Neural cell (in vitro differentiated cells): Measurements from ENCODE around the gene DDX51. TPM values are rescaled to one million over a fixed set of nuclear protein-coding genes. Genes with fewer than 3 reads are reported as not detected.

ENCODE experiments used
- H2AFZ ChIP-seq: fragments of 200-600, 300-800 bp; sonication (generic), shearing (Covaris generic); 2 replicates; pipeline ENCODE4 v1.6.0; 2014; ENCODE audit warnings: low read depth, mild to moderate bottlenecking, antibody characterized with exemption, low read length, moderate library complexity
- H3F3A ChIP-seq: fragments of 200-600 bp; shearing (Covaris generic); 2 replicates; pipeline ENCODE4 v1.6.1; 2016; ENCODE audit warnings: mild to moderate bottlenecking, moderate library complexity, mixed read lengths, antibody characterized with exemption, low read length; ENCODE audit not compliant: insufficient read depth, poor library complexity, severe bottlenecking
- H3K27ac ChIP-seq: fragments of 200-600, 300-800 bp; sonication (generic), shearing (Covaris generic); 2 replicates; pipeline ENCODE4 v1.5.1; 2014; ENCODE audit warnings: mild to moderate bottlenecking, low read length, moderate library complexity
- H3K27me3 ChIP-seq: fragments of 300-800, 200-600 bp; sonication (generic), shearing (Covaris generic); 2 replicates; pipeline ENCODE4 v1.6.0; 2014; ENCODE audit warnings: mild to moderate bottlenecking, low read depth, low read length, moderate library complexity; ENCODE audit not compliant: insufficient read depth
- H3K36me3 ChIP-seq: fragments of 300-800, 200-600 bp; sonication (generic), shearing (Covaris generic); 2 replicates; pipeline ENCODE4 v1.5.1; 2014; ENCODE audit warnings: mild to moderate bottlenecking, antibody characterized with exemption, low read length, moderate library complexity; ENCODE audit not compliant: insufficient read depth
- H3K4me2 ChIP-seq: fragments of 300-800, 200-600 bp; sonication (generic), shearing (Covaris generic); 2 replicates; pipeline ENCODE4 v1.6.0; 2014; ENCODE audit warnings: mild to moderate bottlenecking, low read length
- H3K4me3 ChIP-seq: fragments of 300-800, 200-600 bp; sonication (generic), shearing (Covaris generic); 2 replicates; pipeline ENCODE4 v1.5.1; 2014; ENCODE audit warnings: mild to moderate bottlenecking, low read length, moderate library complexity
- H3K79me2 ChIP-seq: fragments of 200-600 bp; shearing (Covaris generic); replicated peaks from 2 replicates; pipeline ENCODE4 v1.6.0; 2014; ENCODE audit warnings: mild to moderate bottlenecking, low read length, moderate library complexity; ENCODE audit not compliant: insufficient read depth
- H3K9ac ChIP-seq: fragments of 300-800, 200-600 bp; sonication (generic), shearing (Covaris generic); 2 replicates; pipeline ENCODE4 v1.6.1; 2016; ENCODE audit warnings: mild to moderate bottlenecking, low read length, mixed read lengths
- H3K9me2 ChIP-seq: fragments of 200-600 bp; shearing (Covaris generic); 2 replicates; pipeline ENCODE4 v1.6.1; 2016; ENCODE audit warnings: mild to moderate bottlenecking, low read length, mixed read lengths; ENCODE audit not compliant: insufficient read depth
- H3K9me3 ChIP-seq: fragments of 200-600, 300-800 bp; sonication (generic), shearing (Covaris generic); 2 replicates; pipeline ENCODE4 v1.6.1; 2016; ENCODE audit warnings: mild to moderate bottlenecking, mixed run types, low read length, moderate library complexity, mixed read lengths
- H4K20me1 ChIP-seq: fragments of 200-600 bp; shearing (Covaris generic); 2 replicates; pipeline ENCODE4 v1.6.1; 2016; ENCODE audit warnings: mild to moderate bottlenecking, mixed run types; ENCODE audit not compliant: insufficient read depth
- EP300 ChIP-seq: fragments of 450-650 bp; conservative IDR thresholded peaks from 2 replicates; pipeline ENCODE4 v1.6.1; 2014; ENCODE audit warnings: antibody characterized with exemption, mild to moderate bottlenecking, moderate library complexity; ENCODE audit not compliant: poor library complexity, severe bottlenecking
- EZH2 ChIP-seq: fragments of 200-600, 300-800 bp; shearing (Covaris generic), sonication (generic); IDR thresholded peaks from 2 replicates; pipeline ENCODE4 v1.6.1; 2014; ENCODE audit warnings: antibody characterized with exemption, low read length, borderline replicate concordance, mild to moderate bottlenecking; ENCODE audit not compliant: insufficient read depth, poor library complexity, severe bottlenecking
- MXI1 ChIP-seq: fragments of 450-650 bp; conservative IDR thresholded peaks from 2 replicates; pipeline ENCODE4 v1.6.1; 2014; ENCODE audit warnings: antibody characterized with exemption, mild to moderate bottlenecking; ENCODE audit not compliant: poor library complexity, severe bottlenecking
- POLR2AphosphoS5 ChIP-seq: IDR thresholded peaks from 2 replicates; pipeline ENCODE4 v1.6.1; 2012
- RAD21 ChIP-seq: fragments of 450-650 bp; conservative IDR thresholded peaks from 2 replicates; pipeline ENCODE4 v1.6.1; 2014; ENCODE audit warnings: antibody characterized with exemption, mild to moderate bottlenecking, moderate library complexity
- SMC3 ChIP-seq: fragments of 450-650 bp; conservative IDR thresholded peaks from 2 replicates; pipeline ENCODE4 v1.6.1; 2014; ENCODE audit warnings: antibody characterized with exemption, mild to moderate bottlenecking, moderate library complexity; ENCODE audit not compliant: poor library complexity
- TAF1 ChIP-seq: IDR thresholded peaks from 2 replicates; pipeline ENCODE4 v1.6.1; 2012; ENCODE audit warnings: low read depth
- polyA plus RNA-seq: library from polyadenylated mRNA; depleted of rRNA; stranded (reverse); fragments of >200 nt; gene quantifications from 2 replicates; pipeline ENCODE4 v1.2.3, GENCODE V29; 2014
- TF ChIP-seq, protein P1 (sequence below): IDR thresholded peaks from 2 replicates; pipeline ENCODE4 v1.6.1; 2012; ENCODE audit warnings: borderline replicate concordance
- TF ChIP-seq, protein P2 (sequence below): fragments of 450-650 bp; IDR thresholded peaks from 2 replicates; pipeline ENCODE4 v1.5.1; 2014; ENCODE audit warnings: antibody characterized with exemption, mild to moderate bottlenecking, moderate library complexity; ENCODE audit not compliant: poor library complexity, severe bottlenecking

The DDX51 gene
- polyA plus RNA-seq, 1 donor from 2014 or later, result 17.6 TPM

DNA sequence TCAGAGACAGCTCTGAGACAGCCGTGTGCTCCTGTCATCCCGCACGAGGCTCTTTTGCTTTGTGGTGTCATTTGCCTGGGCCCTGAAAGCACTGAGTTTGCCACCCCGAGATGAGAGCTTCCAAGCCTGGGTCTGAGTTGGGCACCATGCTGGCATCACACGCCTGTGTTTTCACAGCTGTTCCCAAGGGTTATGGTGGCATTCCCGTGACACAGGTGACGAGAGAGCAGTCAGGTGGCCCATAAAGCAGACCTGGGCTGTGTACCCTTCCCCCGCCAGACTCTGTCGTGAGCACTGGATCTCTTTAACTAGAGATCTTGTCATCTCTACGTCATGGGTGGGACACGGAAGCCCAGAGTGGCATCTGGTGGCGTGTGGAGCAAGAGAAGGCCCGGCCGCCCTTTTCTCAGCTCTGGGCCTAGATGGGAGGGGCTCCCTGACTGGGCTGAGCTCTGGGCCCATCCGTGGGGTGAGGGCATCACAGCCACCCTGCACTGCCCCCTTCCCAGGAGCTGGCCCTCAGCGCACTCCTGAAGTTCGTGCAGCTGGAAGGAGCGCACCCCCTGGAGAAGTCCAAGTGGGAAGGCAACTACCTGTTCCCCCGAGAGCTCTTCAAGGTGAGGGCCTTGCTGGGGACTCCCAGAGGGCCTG, 2.8 kb upstream of the DDX51 start:
- Histone ChIP-seq H2AFZ (no peak overlapping the region), H3K4me2 (no peak overlapping the region), H3F3A (no peaks in the 10 kb centered on the region), H3K9ac (no peak overlapping the region), H3K9me3 (no peaks in the 10 kb centered on the region), H3K27me3 (no peaks in the 10 kb centered on the region), H3K4me3 (no peak overlapping the region), H3K27ac (no peak overlapping the region), H3K79me2 (peaks cover 19% of the 10 kb centered on the region), H3K9me2 (no peaks in the 10 kb centered on the region), H3K36me3 (no peaks in the 10 kb centered on the region), H4K20me1 (no peaks in the 10 kb centered on the region)
- TF ChIP-seq EZH2 (no peak), RAD21 (no peak), MXI1 (no peak), EP300 (no peak), SMC3 (no peak), TAF1 (no peak), POLR2AphosphoS5 (no peak)
- TF ChIP-seq, protein P1, sequence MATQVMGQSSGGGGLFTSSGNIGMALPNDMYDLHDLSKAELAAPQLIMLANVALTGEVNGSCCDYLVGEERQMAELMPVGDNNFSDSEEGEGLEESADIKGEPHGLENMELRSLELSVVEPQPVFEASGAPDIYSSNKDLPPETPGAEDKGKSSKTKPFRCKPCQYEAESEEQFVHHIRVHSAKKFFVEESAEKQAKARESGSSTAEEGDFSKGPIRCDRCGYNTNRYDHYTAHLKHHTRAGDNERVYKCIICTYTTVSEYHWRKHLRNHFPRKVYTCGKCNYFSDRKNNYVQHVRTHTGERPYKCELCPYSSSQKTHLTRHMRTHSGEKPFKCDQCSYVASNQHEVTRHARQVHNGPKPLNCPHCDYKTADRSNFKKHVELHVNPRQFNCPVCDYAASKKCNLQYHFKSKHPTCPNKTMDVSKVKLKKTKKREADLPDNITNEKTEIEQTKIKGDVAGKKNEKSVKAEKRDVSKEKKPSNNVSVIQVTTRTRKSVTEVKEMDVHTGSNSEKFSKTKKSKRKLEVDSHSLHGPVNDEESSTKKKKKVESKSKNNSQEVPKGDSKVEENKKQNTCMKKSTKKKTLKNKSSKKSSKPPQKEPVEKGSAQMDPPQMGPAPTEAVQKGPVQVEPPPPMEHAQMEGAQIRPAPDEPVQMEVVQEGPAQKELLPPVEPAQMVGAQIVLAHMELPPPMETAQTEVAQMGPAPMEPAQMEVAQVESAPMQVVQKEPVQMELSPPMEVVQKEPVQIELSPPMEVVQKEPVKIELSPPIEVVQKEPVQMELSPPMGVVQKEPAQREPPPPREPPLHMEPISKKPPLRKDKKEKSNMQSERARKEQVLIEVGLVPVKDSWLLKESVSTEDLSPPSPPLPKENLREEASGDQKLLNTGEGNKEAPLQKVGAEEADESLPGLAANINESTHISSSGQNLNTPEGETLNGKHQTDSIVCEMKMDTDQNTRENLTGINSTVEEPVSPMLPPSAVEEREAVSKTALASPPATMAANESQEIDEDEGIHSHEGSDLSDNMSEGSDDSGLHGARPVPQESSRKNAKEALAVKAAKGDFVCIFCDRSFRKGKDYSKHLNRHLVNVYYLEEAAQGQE, result no peak
- TF ChIP-seq, protein P2, sequence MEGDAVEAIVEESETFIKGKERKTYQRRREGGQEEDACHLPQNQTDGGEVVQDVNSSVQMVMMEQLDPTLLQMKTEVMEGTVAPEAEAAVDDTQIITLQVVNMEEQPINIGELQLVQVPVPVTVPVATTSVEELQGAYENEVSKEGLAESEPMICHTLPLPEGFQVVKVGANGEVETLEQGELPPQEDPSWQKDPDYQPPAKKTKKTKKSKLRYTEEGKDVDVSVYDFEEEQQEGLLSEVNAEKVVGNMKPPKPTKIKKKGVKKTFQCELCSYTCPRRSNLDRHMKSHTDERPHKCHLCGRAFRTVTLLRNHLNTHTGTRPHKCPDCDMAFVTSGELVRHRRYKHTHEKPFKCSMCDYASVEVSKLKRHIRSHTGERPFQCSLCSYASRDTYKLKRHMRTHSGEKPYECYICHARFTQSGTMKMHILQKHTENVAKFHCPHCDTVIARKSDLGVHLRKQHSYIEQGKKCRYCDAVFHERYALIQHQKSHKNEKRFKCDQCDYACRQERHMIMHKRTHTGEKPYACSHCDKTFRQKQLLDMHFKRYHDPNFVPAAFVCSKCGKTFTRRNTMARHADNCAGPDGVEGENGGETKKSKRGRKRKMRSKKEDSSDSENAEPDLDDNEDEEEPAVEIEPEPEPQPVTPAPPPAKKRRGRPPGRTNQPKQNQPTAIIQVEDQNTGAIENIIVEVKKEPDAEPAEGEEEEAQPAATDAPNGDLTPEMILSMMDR, result no peak

DNA sequence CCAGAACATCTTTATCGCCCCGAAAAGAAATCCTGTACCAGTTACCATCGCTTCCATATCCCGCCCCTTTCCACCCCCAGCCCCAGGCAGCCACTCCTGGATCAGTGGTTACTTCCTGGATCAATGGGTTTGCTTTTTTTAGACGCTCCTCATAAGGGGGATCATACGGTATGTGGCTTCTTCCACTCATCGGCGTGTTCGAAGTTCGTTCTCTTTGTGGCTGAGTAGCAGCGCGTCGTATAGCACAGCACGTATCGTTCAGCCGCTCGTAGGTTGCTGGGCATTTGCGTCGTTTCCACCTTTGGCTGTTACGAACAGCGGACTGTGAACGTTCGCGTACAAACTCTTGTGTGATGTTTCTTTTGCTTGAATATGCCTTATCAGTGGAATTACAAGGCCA, 2.0 kb upstream of the DDX51 start:
- Histone ChIP-seq H3K9me2 (no peaks in the 10 kb centered on the region), H3K4me3 (no peak overlapping the region), H3K36me3 (no peaks in the 10 kb centered on the region), H3K9ac (no peak overlapping the region), H3K4me2 (no peak overlapping the region), H3K9me3 (no peaks in the 10 kb centered on the region), H3K27ac (no peak overlapping the region), H2AFZ (no peak overlapping the region), H3K79me2 (peaks cover 19% of the 10 kb centered on the region), H4K20me1 (no peaks in the 10 kb centered on the region), H3F3A (no peaks in the 10 kb centered on the region), H3K27me3 (no peaks in the 10 kb centered on the region)
- TF ChIP-seq SMC3 (no peak), POLR2AphosphoS5 (no peak), EZH2 (no peak), RAD21 (no peak), EP300 (no peak), TAF1 (no peak), MXI1 (no peak)
- TF ChIP-seq, protein P1, result no peak
- TF ChIP-seq, protein P2, result no peak
